H1 (cell line): ENCODE results near the gene AGTR1. TPM values are rescaled to one million over a fixed set of nuclear protein-coding genes. Genes with fewer than 3 reads are reported as not detected.

Experiments
- CTCF ChIA-PET: fragments of 300-600 bp; sonication (Branson Sonifier 250); formaldehyde crosslinking; loops from one replicate; lab custom pipeline; 2021; ENCODE audit not compliant: partially characterized antibody; lab: Charles Lee
- POLR2A ChIA-PET: fragments of 300-600 bp; sonication (Branson Sonifier 250); formaldehyde crosslinking; loops from one replicate; lab custom pipeline; 2021; ENCODE audit warnings: inconsistent platforms; ENCODE audit not compliant: partially characterized antibody; lab: Charles Lee
- DNase-seq, 2 experiments: peaks; one replicate each; pipeline versions ENCODE4 v3.0.0 to v3.0.0-alpha.2; 2010 to 2022; ENCODE audit warnings: low spot score in 2 of 2, low read depth in 1 of 2, mixed read lengths in 1 of 2
- FAIRE-seq: peaks from 2 replicates; lab custom pipeline; 2011; peaks lifted over from hg19 to GRCh38; lab: Jason Lieb, UNC
- H2AFZ ChIP-seq: 2 replicates; pipeline ENCODE4 v1.8.1; 2012; ENCODE audit warnings: low read length, inconsistent platforms
- H2AK5ac ChIP-seq: 2 replicates; pipeline ENCODE4 v1.6.1; 2013; ENCODE audit warnings: low read depth, low read length
- H2BK120ac ChIP-seq: replicated peaks from 2 replicates; pipeline ENCODE3; 2013; ENCODE audit warnings: low read depth, low read length, inconsistent platforms
- H2BK12ac ChIP-seq: 2 replicates; pipeline ENCODE4 v1.6.1; 2013; ENCODE audit warnings: low read depth, low read length
- H2BK15ac ChIP-seq: 2 replicates; pipeline ENCODE4 v1.6.1; 2013; ENCODE audit warnings: low read length
- H2BK20ac ChIP-seq: 2 replicates; pipeline ENCODE4 v1.6.1; 2013; ENCODE audit warnings: low read length
- H2BK5ac ChIP-seq: 2 replicates; pipeline ENCODE4 v1.6.1; 2013; ENCODE audit warnings: low read depth, low read length
- H3K14ac ChIP-seq: 2 replicates; pipeline ENCODE4 v1.6.1; 2013; ENCODE audit warnings: inconsistent platforms; ENCODE audit not compliant: insufficient read length
- H3K18ac ChIP-seq: 2 replicates; pipeline ENCODE4 v1.6.1; 2013; ENCODE audit warnings: low read length; ENCODE audit errors: extremely low read depth
- H3K23ac ChIP-seq: 2 replicates; pipeline ENCODE4 v1.6.1; 2013; ENCODE audit warnings: inconsistent platforms; ENCODE audit not compliant: insufficient read length
- H3K23me2 ChIP-seq: 2 replicates; pipeline ENCODE4 v1.6.1; 2013; ENCODE audit warnings: low read depth, low read length
- H3K27ac ChIP-seq: 2 replicates; pipeline ENCODE4 v1.6.1; 2011; ENCODE audit warnings: low read depth, low read length, inconsistent platforms
- H3K27me3 ChIP-seq, 4 experiments: replicated peaks in 1 of 4; 1 replicate in 1 of 4; 2 replicates in 3 of 4; pipeline versions ENCODE4 v1.6.1 to v1.8.1; 2011 to 2013; ENCODE audit warnings: low read length in 3 of 4, mild to moderate bottlenecking in 3 of 4, inconsistent platforms in 2 of 4, mixed read lengths in 2 of 4, moderate library complexity in 1 of 4; ENCODE audit not compliant: control insufficient read depth in 3 of 4, insufficient read depth in 3 of 4; ENCODE audit errors: extremely low read depth in 1 of 4
- H3K36me3 ChIP-seq, 4 experiments: 2 replicates each; pipeline versions ENCODE4 v1.6.1 to v1.8.1; 2011 to 2013; ENCODE audit warnings: mild to moderate bottlenecking in 4 of 4, low read length in 3 of 4, moderate library complexity in 2 of 4, control low read depth in 1 of 4, inconsistent platforms in 1 of 4; ENCODE audit not compliant: insufficient read depth in 4 of 4, control insufficient read depth in 2 of 4
- H3K4ac ChIP-seq: replicated peaks from 2 replicates; pipeline ENCODE3; 2013; ENCODE audit warnings: low read length, low read depth, mixed read lengths, inconsistent platforms; ENCODE audit not compliant: insufficient read length
- H3K4me1 ChIP-seq, 4 experiments: replicated peaks in 1 of 4; 1 replicate in 1 of 4; 2 replicates in 3 of 4; pipeline versions ENCODE4 v1.6.1 to v1.8.1; 2011 to 2013; ENCODE audit warnings: low read length in 3 of 4, inconsistent platforms in 2 of 4, mixed read lengths in 1 of 4; ENCODE audit not compliant: insufficient read depth in 4 of 4, control insufficient read depth in 3 of 4
- H3K4me2 ChIP-seq, 2 experiments: 2 replicates each; pipeline versions ENCODE4 v1.6.1 to v1.8.1; 2011 to 2013; ENCODE audit warnings: low read depth in 2 of 2, low read length in 2 of 2, control low read depth in 1 of 2, inconsistent platforms in 1 of 2, mild to moderate bottlenecking in 1 of 2; ENCODE audit not compliant: insufficient read depth in 1 of 2
- H3K4me3 ChIP-seq, 4 experiments: fragments of 200-600, 300-600 bp in 1 of 4; sonication (generic), shearing (Covaris generic), sonication (Bioruptor Twin) in 1 of 4; 2 replicates each; pipeline versions ENCODE4 v1.5.1 to v1.8.1; 2011 to 2016; ENCODE audit warnings: low read length in 4 of 4, low read depth in 3 of 4, control low read depth in 2 of 4, inconsistent platforms in 2 of 4, mild to moderate bottlenecking in 2 of 4, mixed read lengths in 1 of 4, moderate library complexity in 1 of 4; ENCODE audit not compliant: insufficient read depth in 2 of 4; ENCODE audit errors: extremely low read depth in 1 of 4
- H3K56ac ChIP-seq: replicated peaks from 2 replicates; pipeline ENCODE3; 2013; ENCODE audit warnings: low read depth, mild to moderate bottlenecking, mixed read lengths, low read length, inconsistent platforms; ENCODE audit not compliant: insufficient read length
- H3K79me1 ChIP-seq: 2 replicates; pipeline ENCODE4 v1.6.1; 2013; ENCODE audit warnings: low read depth, low read length, control low read depth
- H3K79me2 ChIP-seq, 2 experiments: 2 replicates each; pipeline versions ENCODE4 v1.6.1 to v1.8.1; 2012 to 2013; ENCODE audit warnings: low read length in 2 of 2, mild to moderate bottlenecking in 2 of 2, inconsistent platforms in 1 of 2; ENCODE audit not compliant: insufficient read depth in 2 of 2, control insufficient read depth in 1 of 2
- H3K9ac ChIP-seq, 4 experiments: replicated peaks in 1 of 4; 1 replicate in 1 of 4; 2 replicates in 3 of 4; pipeline versions ENCODE4 v1.6.1 to v1.8.1; 2011 to 2013; ENCODE audit warnings: low read depth in 3 of 4, low read length in 3 of 4, control low read depth in 2 of 4, mild to moderate bottlenecking in 2 of 4, moderate library complexity in 2 of 4, inconsistent platforms in 1 of 4; ENCODE audit errors: extremely low read depth in 1 of 4
- H3K9me3 ChIP-seq, 2 experiments: 2 replicates each; pipeline versions ENCODE4 v1.6.1 to v1.8.1; 2012 to 2013; ENCODE audit warnings: mild to moderate bottlenecking in 2 of 2, moderate library complexity in 2 of 2, control low read depth in 1 of 2, inconsistent platforms in 1 of 2, low read depth in 1 of 2, low read length in 1 of 2, mixed read lengths in 1 of 2; ENCODE audit not compliant: insufficient read depth in 2 of 2
- H4K20me1 ChIP-seq, 2 experiments: replicated peaks in 1 of 2; 2 replicates each; pipeline versions ENCODE3 to v1.8.1; 2011 to 2013; ENCODE audit warnings: inconsistent platforms in 2 of 2, low read length in 2 of 2, mild to moderate bottlenecking in 1 of 2; ENCODE audit not compliant: insufficient read depth in 2 of 2, control insufficient read depth in 1 of 2
- H4K5ac ChIP-seq: 2 replicates; pipeline ENCODE4 v1.6.1; 2013; ENCODE audit warnings: low read length, low read depth, mixed read lengths, inconsistent platforms; ENCODE audit not compliant: insufficient read length
- H4K8ac ChIP-seq: 2 replicates; pipeline ENCODE4 v1.8.0; 2013; ENCODE audit warnings: mild to moderate bottlenecking, moderate library complexity, low read length, inconsistent platforms; ENCODE audit not compliant: insufficient read depth; ENCODE audit errors: extremely low read depth
- H4K91ac ChIP-seq: replicated peaks from 2 replicates; pipeline ENCODE3; 2013; ENCODE audit warnings: low read length, mixed read lengths, inconsistent platforms; ENCODE audit not compliant: insufficient read length
- ASH2L ChIP-seq: fragments of 200-600, 300-600 bp; sonication (generic); IDR thresholded peaks from one replicate; pipeline ENCODE4 v1.7.1; 2017; ENCODE audit warnings: low read length
- BACH1 ChIP-seq: IDR thresholded peaks from 2 replicates; pipeline ENCODE4 v1.6.1; 2012; ENCODE audit warnings: low read length, improper control_type of control experiment
- CBX8 ChIP-seq: fragments of 300-800, 300-1000 bp; sonication (generic); IDR thresholded peaks from 2 replicates; pipeline ENCODE4 v1.7.1; 2016; ENCODE audit warnings: low read depth, low read length, borderline replicate concordance
- CREB1 ChIP-seq: IDR thresholded peaks from 2 replicates; pipeline ENCODE4 v1.6.1; 2012; ENCODE audit warnings: inconsistent platforms
- EGR1 ChIP-seq: IDR thresholded peaks from 2 replicates; pipeline ENCODE4 v1.6.1; 2011; ENCODE audit warnings: low read depth, low read length, borderline replicate concordance
- FOSL1 ChIP-seq: IDR thresholded peaks from 2 replicates; pipeline ENCODE4 v1.6.1; 2011; ENCODE audit warnings: mild to moderate bottlenecking, low read depth, low read length, moderate library complexity; ENCODE audit not compliant: insufficient read depth
- GTF2F1 ChIP-seq: IDR thresholded peaks from 2 replicates; pipeline ENCODE4 v1.6.1; 2012; ENCODE audit warnings: low read depth, low read length, improper control_type of control experiment, borderline replicate concordance
- KDM1A ChIP-seq: fragments of 200-600, 300-600 bp; sonication (generic); IDR thresholded peaks from 2 replicates; pipeline ENCODE4 v1.7.1; 2016; ENCODE audit warnings: mild to moderate bottlenecking, low read length, borderline replicate concordance
- RBBP5 ChIP-seq: IDR thresholded peaks from 2 replicates; pipeline ENCODE4 v1.7.1; 2012; ENCODE audit warnings: low read depth, mild to moderate bottlenecking, inconsistent platforms, low read length, moderate library complexity, borderline replicate concordance
- SIRT6 ChIP-seq: IDR thresholded peaks from one replicate; pipeline ENCODE4 v1.7.1; 2012; ENCODE audit warnings: low read length, inconsistent platforms
- TAF7 ChIP-seq: optimal IDR thresholded peaks from 2 replicates; pipeline ENCODE3; 2011; ENCODE audit warnings: low read depth, mild to moderate bottlenecking, inconsistent platforms, low read length, moderate library complexity, borderline replicate concordance
- TBP ChIP-seq: IDR thresholded peaks from 2 replicates; pipeline ENCODE4 v1.6.1; 2011; ENCODE audit warnings: low read depth, low read length, improper control_type of control experiment
- ZNF274 ChIP-seq: IDR thresholded peaks from 2 replicates; pipeline ENCODE4 v1.7.0; 2012; ENCODE audit warnings: low read length, borderline replicate concordance; ENCODE audit errors: extremely low read depth
- WGBS, 2 experiments: shearing (Covaris generic) in 1 of 2; methylation state at CpG; one replicate each; pipeline versions ENCODE4 v1.1.6 to v1.1.7; 2013 to 2015; ENCODE audit warnings: low lambda C conversion rate in 2 of 2, mixed read lengths in 2 of 2, inconsistent platforms in 1 of 2, low coverage in 1 of 2, missing lambda C conversion rate in 1 of 2; ENCODE audit not compliant: insufficient replicate concordance in 2 of 2, insufficient coverage in 1 of 2, insufficient read length in 1 of 2; ENCODE audit errors: extremely low coverage in 1 of 2, missing lambda C conversion rate in 1 of 2; 5-methylcytosine and 5-hydroxymethylcytosine counted together
- polyA plus RNA-seq, 7 experiments: library from polyadenylated mRNA; depleted of rRNA in 3 of 7; stranded (reverse) in 5 of 7; unstranded in 2 of 7; fragments of >200 nt in 5 of 7; fragments of 200-250 nt in 2 of 7; gene quantifications; 1 replicate in 5 of 7; 2 replicates in 1 of 7; 4 replicates in 1 of 7; pipeline versions ENCODE4 v1.2.1 to v1.2.3, GENCODE V29; 2011 to 2013; ENCODE audit warnings: missing spikeins in 2 of 7, mixed read lengths in 2 of 7
- total RNA-seq: library from RNA; stranded (reverse); fragmentation: NEBNext Ultra II Directional; extraction: Animal tissue kit (Norgen Biotek cat#: 25700); gene quantifications from 2 replicates; pipeline ENCODE4 v1.2.1, GENCODE V29; 2021

Gene AGTR1
- total and polyA plus RNA-seq, 2 of the 8 experiments (the other 6 are each of a cell fraction or from before 2014, with no cell fraction given) = 0.03 TPM; not detected in 1

GRCh38 chr3:148757238-148758215 lies 59.8 kb downstream of the AGTR1 start:
- no peak overlapping the region for H3K27ac ChIP-seq
- H3K4me1 ChIP-seq = no peaks in the 10 kb centered on the region
- FAIRE-seq (no peak), DNase-seq (no peak)
- no peak overlapping the region for H3K14ac ChIP-seq
- no peaks in the 10 kb centered on the region for H4K20me1 ChIP-seq
- H3K18ac ChIP-seq = no peak overlapping the region
- no peak overlapping the region for H2AFZ ChIP-seq
- POLR2A ChIA-PET = no interaction called here
- H2BK12ac ChIP-seq = no peak overlapping the region
- no peak overlapping the region for H3K4me3 ChIP-seq
- no peak overlapping the region for H3K56ac ChIP-seq
- no peak overlapping the region for H3K9ac ChIP-seq
- no peak overlapping the region for H4K5ac ChIP-seq
- no peaks in the 10 kb centered on the region for H3K79me1 ChIP-seq
- CTCF ChIA-PET = interaction anchor here (0.6 to 2.0 kb wide), 2 partner anchors 9 to 1230 kb away, joined by 3 to 5 read pairs; no protein-coding TSS in a partner anchor
- no peak overlapping the region for H4K91ac ChIP-seq
- H2BK15ac ChIP-seq = no peak overlapping the region
- H3K9me3 ChIP-seq = no peaks in the 10 kb centered on the region
- H3K23ac ChIP-seq = no peak overlapping the region
- no peak overlapping the region for H3K4me2 ChIP-seq
- H3K4ac ChIP-seq = no peak overlapping the region
- no peak overlapping the region for H2BK120ac ChIP-seq
- H2BK20ac ChIP-seq = no peak overlapping the region
- no peak overlapping the region for H2AK5ac ChIP-seq
- H3K27me3 ChIP-seq = no peaks in the 10 kb centered on the region
- H2BK5ac ChIP-seq = no peak overlapping the region
- H3K36me3 ChIP-seq = no peaks in the 10 kb centered on the region
- H4K8ac ChIP-seq = no peak overlapping the region
- no peaks in the 10 kb centered on the region for H3K23me2 ChIP-seq
- H3K79me2 ChIP-seq = no peaks in the 10 kb centered on the region
- 90% methylated on average over 12 of the region's 12 CpGs; no CpG with 5 or more reads in 1 of the 2 experiments for WGBS, 2 experiments
- no peak for TF ChIP-seq GTF2F1
- no peak for TF ChIP-seq CBX8
- TF ChIP-seq ASH2L = no peak
- no peak for TF ChIP-seq EGR1
- no peak for TF ChIP-seq BACH1
- TF ChIP-seq TAF7 = no peak
- no peak for TF ChIP-seq TBP
- no peak for TF ChIP-seq KDM1A
- no peak for TF ChIP-seq FOSL1
- TF ChIP-seq ZNF274 = no peak
- TF ChIP-seq CREB1 = no peak
- no peak for TF ChIP-seq SIRT6
- TF ChIP-seq RBBP5 = no peak
